GM23338 (cell line): ENCODE data around the gene SYNGR4. TPM values are rescaled to one million over a fixed set of nuclear protein-coding genes. Genes with fewer than 3 reads are reported as not detected.

Experiments used
- ATAC-seq: fragments of 200-7000 bp; cut with Tn5 transposase; 3 replicates; pipeline ENCODE4 v1.9.1; 2020
- DNase-seq: peaks from one replicate; pipeline ENCODE4 v3.0.0-alpha.2; 2015; ENCODE audit warnings: low spot score
- H2AFZ ChIP-seq: fragments of 200-600 bp; sonication (generic); 2 replicates; pipeline ENCODE4 v1.8.0; 2016; ENCODE audit warnings: antibody characterized with exemption, mild to moderate bottlenecking, moderate library complexity
- H3F3A ChIP-seq: fragments of 200-600 bp; sonication (generic); replicated peaks from 2 replicates; pipeline ENCODE4 v1.8.0; 2017; ENCODE audit warnings: antibody characterized with exemption, mixed run types, low read depth
- H3K27ac ChIP-seq: fragments of 200-600 bp; sonication (generic); 2 replicates; pipeline ENCODE4 v1.6.1; 2016; ENCODE audit warnings: low read depth
- H3K27me3 ChIP-seq: fragments of 200-600 bp; sonication (generic); 2 replicates; pipeline ENCODE4 v1.8.0; 2016; ENCODE audit warnings: mild to moderate bottlenecking, mixed run types, moderate library complexity; ENCODE audit not compliant: insufficient read depth
- H3K36me3 ChIP-seq: fragments of 200-600 bp; sonication (generic); 2 replicates; pipeline ENCODE4 v1.8.0; 2016; ENCODE audit warnings: mild to moderate bottlenecking; ENCODE audit not compliant: insufficient read depth
- H3K4me1 ChIP-seq: fragments of 200-600 bp; sonication (generic); 2 replicates; pipeline ENCODE4 v1.8.0; 2016; ENCODE audit warnings: mild to moderate bottlenecking, moderate library complexity; ENCODE audit not compliant: insufficient read depth
- H3K4me2 ChIP-seq: fragments of 200-600 bp; sonication (generic); 2 replicates; pipeline ENCODE4 v1.7.1; 2017; ENCODE audit warnings: mixed run types
- H3K4me3 ChIP-seq: fragments of 200-600 bp; sonication (generic); 2 replicates; pipeline ENCODE4 v1.6.1; 2016; ENCODE audit warnings: mixed run types
- H3K79me2 ChIP-seq: fragments of 200-600 bp; sonication (generic); replicated peaks from 2 replicates; pipeline ENCODE4 v1.8.0; 2017; ENCODE audit warnings: mild to moderate bottlenecking; ENCODE audit not compliant: insufficient read depth
- H3K9me2 ChIP-seq: fragments of 200-600 bp; sonication (generic); 2 replicates; pipeline ENCODE4 v1.8.0; 2017; ENCODE audit not compliant: insufficient read depth
- H4K20me1 ChIP-seq: fragments of 200-600 bp; sonication (generic); replicated peaks from 2 replicates; pipeline ENCODE4 v1.8.0; 2017; ENCODE audit warnings: mild to moderate bottlenecking; ENCODE audit not compliant: insufficient read depth
- H3K27ac Mint-ChIP-seq: 2 replicates; pipeline ENCODE4 v1.8.0; 2020; ENCODE audit warnings: inconsistent platforms, mild to moderate bottlenecking, moderate library complexity, mixed read lengths
- H3K27me3 Mint-ChIP-seq: 3 replicates; pipeline ENCODE4 v1.8.0; 2022; ENCODE audit warnings: low read depth, mild to moderate bottlenecking, moderate library complexity, mixed read lengths, inconsistent platforms; ENCODE audit not compliant: insufficient read depth, poor library complexity
- H3K36me3 Mint-ChIP-seq: 3 replicates; pipeline ENCODE4 v1.8.0; 2021; ENCODE audit warnings: low read depth, mild to moderate bottlenecking, inconsistent platforms, moderate library complexity, mixed read lengths
- H3K4me1 Mint-ChIP-seq: 3 replicates; pipeline ENCODE4 v1.8.0; 2020; ENCODE audit warnings: mild to moderate bottlenecking, inconsistent platforms, mixed read lengths
- H3K4me3 Mint-ChIP-seq: 3 replicates; pipeline ENCODE4 v1.8.0; 2021; ENCODE audit warnings: moderate library complexity, mild to moderate bottlenecking, inconsistent platforms, mixed read lengths
- H3K9me3 Mint-ChIP-seq: 3 replicates; pipeline ENCODE4 v1.8.0; 2020; ENCODE audit warnings: moderate library complexity, mild to moderate bottlenecking, inconsistent platforms, mixed read lengths
- CREB1 ChIP-seq: fragments of 250-450 bp; sonication (Bioruptor Pico); IDR thresholded peaks from 2 replicates; pipeline ENCODE4 v1.5.0; 2020; ENCODE audit warnings: low read depth, mild to moderate bottlenecking, moderate library complexity
- CTCF ChIP-seq, 2 experiments: fragments of 200-600 bp in 1 of 2; sonication (generic) in 1 of 2; conservative IDR thresholded peaks; 2 replicates each; pipeline versions ENCODE4 v1.5.1 to v1.6.1; 2016 to 2017; ENCODE audit warnings: antibody characterized with exemption in 2 of 2, low read depth in 2 of 2, mild to moderate bottlenecking in 2 of 2, moderate library complexity in 1 of 2
- ETS1 ChIP-seq: IDR thresholded peaks from 2 replicates; pipeline ENCODE4 v1.6.1; 2016; ENCODE audit warnings: antibody characterized with exemption
- EZH2 ChIP-seq: fragments of 200-600 bp; sonication (generic); IDR thresholded peaks from one replicate; pipeline ENCODE4 v1.8.0; 2017; ENCODE audit warnings: antibody characterized with exemption, mild to moderate bottlenecking, low read depth; ENCODE audit not compliant: unreplicated experiment
- EZH2phosphoT487 ChIP-seq: fragments of 200-600 bp; sonication (generic); IDR thresholded peaks from one replicate; pipeline ENCODE4 v1.8.1; 2018; ENCODE audit warnings: antibody characterized with exemption; ENCODE audit not compliant: unreplicated experiment
- JUNB ChIP-seq: IDR thresholded peaks from one replicate; pipeline ENCODE4 v1.6.1; 2016; ENCODE audit warnings: antibody characterized with exemption; ENCODE audit not compliant: unreplicated experiment
- NANOG ChIP-seq: IDR thresholded peaks from 2 replicates; pipeline ENCODE4 v1.6.1; 2016; ENCODE audit warnings: antibody characterized with exemption, borderline replicate concordance
- POLR2AphosphoS5 ChIP-seq: IDR thresholded peaks from 2 replicates; pipeline ENCODE4 v1.6.1; 2016; ENCODE audit warnings: antibody characterized with exemption, low read depth
- REST ChIP-seq: IDR thresholded peaks from one replicate; pipeline ENCODE4 v1.6.1; 2018; ENCODE audit warnings: antibody characterized with exemption; ENCODE audit not compliant: unreplicated experiment
- STAT1 ChIP-seq: IDR thresholded peaks from one replicate; pipeline ENCODE4 v1.6.1; 2016; ENCODE audit warnings: antibody characterized with exemption; ENCODE audit not compliant: unreplicated experiment
- ZNF114 ChIP-seq: fragments of 250-450 bp; sonication (Bioruptor Pico); IDR thresholded peaks from 2 replicates; pipeline ENCODE4 v1.5.0; 2020; ENCODE audit warnings: mild to moderate bottlenecking, moderate library complexity
- ZNF331 ChIP-seq: fragments of 250-450 bp; sonication (Bioruptor Pico); IDR thresholded peaks from 2 replicates; pipeline ENCODE4 v1.5.0; 2020; ENCODE audit warnings: low read depth, mild to moderate bottlenecking, moderate library complexity
- ZNF462 ChIP-seq: fragments of 250-450 bp; sonication (Bioruptor Pico); IDR thresholded peaks from 2 replicates; pipeline ENCODE4 v1.5.0; 2020; ENCODE audit warnings: mild to moderate bottlenecking, moderate library complexity
- polyA plus RNA-seq: library from polyadenylated mRNA; unstranded; fragments of >200 nt; fragmentation: Nextera tagmentation; extraction: Ambion mirVana; gene quantifications from 2 replicates; pipeline ENCODE4 v1.2.1, GENCODE V29; 2016
- total RNA-seq: library from RNA; depleted of rRNA; stranded (reverse); fragments of >200 nt; shearing (Covaris generic); gene quantifications from 2 replicates; pipeline ENCODE4 v1.2.3, GENCODE V29; 2014

SYNGR4 gene
- total and polyA plus RNA-seq, 2 experiments from 2014 or later = not detected

- Histone ChIP-seq H3K4me1 (no peaks in the 10 kb centered on the region), H3K27ac (no peak overlapping the region), H3K4me2 (no peak overlapping the region), H3K4me3 (no peak overlapping the region), H2AFZ (no peak overlapping the region), H3K9me2 (no peaks in the 10 kb centered on the region), H3F3A (peaks cover 9% of the 10 kb centered on the region; the same call in 1 of the 2 replicates), H4K20me1 (no peaks in the 10 kb centered on the region; the same call in 1 of the 2 replicates), H3K27me3 (no peaks in the 10 kb centered on the region), H3K79me2 (no peaks in the 10 kb centered on the region), H3K36me3 (peaks cover 6% of the 10 kb centered on the region; the same call in 1 of the 2 replicates)
- Mint-ChIP-seq H3K27ac (no peak overlapping the region; the same call in 1 of the 2 replicates), H3K9me3 (no peaks in the 10 kb centered on the region), H3K4me1 (no peaks in the 10 kb centered on the region), H3K36me3 (peaks cover 19% of the 10 kb centered on the region), H3K27me3 (peaks cover 11% of the 10 kb centered on the region), H3K4me3 (no peak overlapping the region)
- ATAC-seq = no peak
- TF ChIP-seq EZH2phosphoT487 = no peak
- no peak for TF ChIP-seq ETS1
- no peak for TF ChIP-seq POLR2AphosphoS5
- no peak for TF ChIP-seq STAT1
- no peak for TF ChIP-seq CTCF (conservative IDR thresholded peaks at IDR 0.05; ENCODE audit: low read depth in 2 of 2)
- no peak for TF ChIP-seq NANOG
- TF ChIP-seq CREB1 = no peak
- TF ChIP-seq REST = no peak
- no peak for TF ChIP-seq ZNF114 (CRISPR knock-in tag)
- TF ChIP-seq ZNF462 (CRISPR knock-in tag) = no peak
- no peak for TF ChIP-seq JUNB
- TF ChIP-seq ZNF331 = no peak
- no peak for TF ChIP-seq EZH2
- DNase-seq = no peak
Measured at GRCh38 chr19:48378194-48378570, 14.0 kb downstream of the SYNGR4 start.
